GM19438 (cell line): ENCODE data around the gene CCDC27.

Experiments used
- ATAC-seq: cut with Tn5 transposase; IDR thresholded peaks from one replicate; pipeline ENCODE4 v1.9.1; 2021; ENCODE audit warnings: low read depth; ENCODE audit not compliant: unreplicated experiment

CCDC27 gene

DNA sequence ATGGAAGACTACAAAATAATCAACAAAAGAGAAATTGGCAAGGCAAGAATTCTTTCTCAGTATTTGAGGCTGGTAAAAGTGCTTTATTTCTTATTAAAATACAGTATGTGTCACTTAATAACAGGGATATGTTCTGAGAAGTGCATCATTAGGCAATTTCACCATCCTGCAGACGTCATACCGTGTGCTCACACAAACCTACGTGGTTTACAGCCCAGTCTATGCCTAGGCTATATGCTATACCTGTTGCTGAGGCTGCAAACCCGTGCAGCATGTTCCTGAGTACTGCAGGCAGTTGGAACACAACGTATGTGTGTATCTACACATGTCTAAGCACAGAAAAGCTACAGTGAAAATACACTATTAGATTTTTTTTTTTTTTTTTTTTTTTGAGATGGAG lies 2.7 kb upstream of the CCDC27 start:
- no peak for ATAC-seq

DNA sequence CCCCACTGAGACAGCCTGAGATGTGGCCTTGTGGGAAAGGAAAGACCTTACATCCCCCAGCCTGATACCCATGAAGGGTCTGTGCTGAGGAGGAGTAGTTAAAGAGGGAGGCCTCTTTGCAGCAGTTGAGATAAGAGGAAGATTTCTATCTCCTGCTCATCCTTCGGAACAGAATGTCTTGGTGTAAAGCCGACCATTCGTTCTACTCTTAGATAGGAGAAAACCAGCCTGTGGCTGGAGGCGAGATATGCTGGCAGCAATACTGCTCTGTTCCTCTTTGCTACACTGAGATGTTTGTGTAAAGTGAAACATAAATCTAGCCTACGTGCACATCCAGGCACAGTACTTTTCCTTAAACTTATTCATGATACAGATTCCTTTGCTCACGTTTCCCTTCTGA lies 1.5 kb upstream of the CCDC27 start:
- no peak for ATAC-seq

DNA sequence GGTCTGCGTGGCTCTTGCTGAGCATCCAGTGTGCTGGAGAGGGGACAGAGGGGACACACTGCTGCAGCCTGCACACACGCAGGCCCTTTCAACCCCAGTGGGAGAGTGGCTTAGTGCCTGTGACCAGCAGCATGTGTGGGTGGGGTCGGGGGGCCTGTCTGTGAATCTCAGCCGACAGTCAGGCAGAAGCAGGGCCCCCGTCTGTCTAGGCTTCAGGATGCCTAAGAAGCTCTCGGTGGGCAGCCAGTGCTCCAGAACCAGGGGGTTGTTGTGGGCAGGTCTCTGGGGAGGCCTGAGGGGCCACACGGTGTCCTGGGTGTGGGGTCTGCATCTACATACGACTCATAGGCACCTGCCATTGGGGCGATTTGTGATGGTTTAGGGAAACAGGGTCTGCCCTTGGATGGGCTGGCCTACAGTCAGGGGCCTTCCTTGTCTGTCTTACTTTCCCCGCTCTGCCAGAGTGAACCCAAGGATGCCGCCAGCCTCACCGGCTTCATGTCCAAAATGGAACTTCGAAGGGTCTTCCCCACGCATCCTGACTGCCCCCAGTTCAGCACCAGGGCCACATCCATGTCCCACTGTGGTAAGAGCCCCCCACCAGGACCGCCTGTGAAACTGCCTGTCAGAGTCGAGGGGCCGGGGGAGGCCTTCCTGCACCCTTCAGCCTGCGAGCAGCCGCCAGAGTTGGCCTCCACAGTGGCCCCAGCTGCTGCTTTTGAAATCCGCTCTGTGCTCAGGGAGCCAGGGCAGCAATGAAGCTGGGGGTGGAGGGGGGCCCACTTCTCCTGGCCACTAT lies 1.6 kb downstream of the CCDC27 start:
- ATAC-seq = no peak

DNA sequence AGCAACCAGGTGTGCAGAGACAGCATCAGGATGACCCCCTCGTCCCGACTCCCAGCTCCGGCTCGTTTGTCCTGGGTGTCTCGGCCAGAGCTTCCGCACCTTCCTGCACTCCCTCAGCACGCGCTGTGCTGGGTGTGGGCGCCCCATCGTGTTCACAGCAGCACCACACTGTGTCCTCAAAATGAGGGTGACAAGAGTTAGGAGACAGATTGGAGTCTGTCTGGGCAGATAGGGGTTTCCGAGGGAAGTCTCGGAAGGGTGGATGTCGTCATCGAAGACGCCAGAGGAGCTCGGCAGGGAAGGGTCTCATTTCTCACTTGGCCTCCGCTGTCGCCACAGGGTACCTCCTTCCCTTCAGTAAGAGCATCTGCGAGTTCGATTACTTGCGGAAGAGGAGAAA lies 4.1 kb downstream of the CCDC27 start:
- no peak for ATAC-seq

DNA sequence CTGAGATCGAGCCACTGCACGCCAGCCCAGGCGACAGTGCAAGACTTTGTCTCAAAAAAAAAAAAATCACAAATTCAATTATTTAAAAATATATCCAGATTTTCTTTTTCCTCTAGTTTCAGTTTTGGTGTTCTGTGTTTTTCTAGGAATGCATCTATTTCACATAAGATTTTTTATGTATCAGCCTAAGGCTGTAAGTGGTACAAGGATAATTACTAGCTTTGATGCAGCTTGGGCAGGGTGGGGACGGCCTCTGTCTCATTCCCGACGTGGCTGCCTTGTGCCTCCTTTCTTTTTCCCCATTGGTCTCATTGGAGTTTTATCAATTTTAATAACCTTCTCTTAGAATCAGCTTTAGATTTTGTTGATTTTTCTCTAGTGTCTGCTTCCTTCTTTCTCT lies 6.9 kb downstream of the CCDC27 start:
- no peak for ATAC-seq

DNA sequence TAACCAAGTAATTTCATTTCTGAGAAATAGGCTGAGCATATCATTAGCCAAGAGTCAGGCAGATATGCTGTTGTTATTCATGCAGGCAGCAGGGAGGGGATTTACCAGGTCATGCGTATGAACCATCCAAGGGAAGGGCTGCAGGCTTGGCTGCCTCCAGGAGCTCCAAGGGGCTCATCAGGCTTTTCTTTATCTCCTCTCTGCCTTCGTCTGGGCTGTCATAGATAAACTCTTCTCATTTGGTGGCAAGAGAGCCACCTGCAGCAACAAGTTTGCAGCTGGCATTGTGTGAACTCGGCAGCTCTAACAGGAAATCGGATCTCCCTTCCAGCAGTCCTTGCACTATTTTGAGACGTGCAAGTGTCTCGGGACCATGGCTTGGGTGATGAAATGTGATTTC lies 7.5 kb downstream of the CCDC27 start:
- ATAC-seq = no peak

DNA sequence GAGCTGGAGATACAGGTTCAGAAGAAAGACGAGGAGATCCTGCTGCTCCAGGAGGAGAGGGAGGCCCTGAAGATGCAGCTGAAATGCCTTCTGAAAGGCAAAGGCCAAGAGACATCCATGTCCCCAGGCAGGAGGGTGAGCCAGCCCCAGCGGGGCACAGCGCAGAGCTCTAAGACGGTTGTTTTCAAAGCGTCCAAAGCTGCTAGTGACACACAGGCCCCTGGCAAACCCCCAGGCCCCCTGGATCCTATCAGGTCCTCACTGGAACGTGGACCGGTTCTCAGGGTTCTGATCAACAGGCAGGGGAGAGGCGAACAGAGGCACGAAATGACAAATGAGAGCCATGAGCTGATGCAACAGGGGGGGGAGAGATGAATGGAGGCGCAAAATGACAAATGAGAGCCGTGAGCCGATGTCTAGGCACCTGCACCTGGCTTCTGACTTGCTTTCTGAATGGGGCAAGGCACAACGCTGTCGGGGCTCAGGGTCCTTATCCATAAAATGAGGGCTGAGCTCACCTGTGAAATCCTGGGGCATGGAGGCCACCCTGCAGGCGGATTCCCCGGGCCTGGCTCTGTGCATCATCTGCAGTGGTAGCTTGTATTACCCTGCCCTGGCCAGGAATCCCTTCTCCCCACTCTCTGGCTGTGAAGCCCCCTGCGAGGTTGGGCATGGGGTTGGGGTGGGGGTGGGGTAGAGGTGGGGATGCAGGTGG lies 9.2 kb downstream of the CCDC27 start:
- no peak for ATAC-seq

DNA sequence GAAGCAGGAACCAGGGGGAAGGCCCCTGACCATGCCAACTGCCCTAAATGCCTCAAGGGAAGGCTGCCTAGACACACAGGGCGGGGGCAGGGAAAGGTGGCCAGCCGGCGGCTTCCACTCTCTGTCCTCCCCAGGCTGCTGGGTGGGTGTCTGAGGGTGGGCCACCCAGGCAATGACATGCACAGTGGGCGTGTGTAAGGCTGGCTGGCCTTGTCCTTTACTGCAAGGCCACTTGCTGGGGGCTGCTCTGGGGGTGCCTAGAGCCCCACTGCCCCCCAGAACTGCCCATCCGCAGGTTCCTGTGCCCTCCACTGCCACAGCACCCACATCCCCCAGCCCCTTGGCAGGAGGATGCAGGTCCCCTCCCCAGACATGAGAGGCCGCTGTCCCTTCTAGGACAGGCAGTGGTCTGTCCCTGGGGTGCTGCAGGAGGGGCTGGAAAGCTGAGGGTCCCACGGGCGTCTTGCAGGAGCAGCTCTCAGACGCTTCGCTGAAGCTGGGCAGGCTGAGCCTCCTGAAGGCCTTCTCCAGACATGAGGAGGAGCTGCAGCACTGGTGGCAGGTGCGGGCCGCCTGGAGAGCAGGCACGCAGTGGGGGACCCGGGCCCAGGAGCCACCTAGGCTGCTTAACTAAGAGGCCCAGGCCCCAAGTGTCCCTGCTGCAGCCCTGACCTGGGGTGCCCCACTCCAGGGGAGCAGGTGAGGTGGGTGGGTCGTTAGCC lies 10.1 kb downstream of the CCDC27 start:
- ATAC-seq = no peak

DNA sequence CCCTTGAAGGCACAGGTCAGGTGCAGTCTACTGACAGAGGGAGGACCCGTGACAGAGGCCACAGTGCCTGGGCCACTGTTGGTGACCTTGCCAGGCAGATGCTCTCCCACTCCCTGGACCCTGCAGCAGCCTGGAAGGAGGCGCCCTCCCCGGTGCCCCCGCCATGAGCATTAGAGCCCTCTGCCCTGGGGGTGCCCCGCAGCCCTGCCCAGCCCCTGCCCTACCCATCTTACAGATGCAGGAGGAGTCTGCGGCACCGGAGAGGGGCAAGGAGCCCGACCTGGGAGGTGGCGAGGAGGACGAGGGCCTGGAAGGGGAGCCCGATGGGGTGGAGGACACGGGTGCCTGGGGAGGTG lies 10.6 kb downstream of the CCDC27 start:
- no peak for ATAC-seq

DNA sequence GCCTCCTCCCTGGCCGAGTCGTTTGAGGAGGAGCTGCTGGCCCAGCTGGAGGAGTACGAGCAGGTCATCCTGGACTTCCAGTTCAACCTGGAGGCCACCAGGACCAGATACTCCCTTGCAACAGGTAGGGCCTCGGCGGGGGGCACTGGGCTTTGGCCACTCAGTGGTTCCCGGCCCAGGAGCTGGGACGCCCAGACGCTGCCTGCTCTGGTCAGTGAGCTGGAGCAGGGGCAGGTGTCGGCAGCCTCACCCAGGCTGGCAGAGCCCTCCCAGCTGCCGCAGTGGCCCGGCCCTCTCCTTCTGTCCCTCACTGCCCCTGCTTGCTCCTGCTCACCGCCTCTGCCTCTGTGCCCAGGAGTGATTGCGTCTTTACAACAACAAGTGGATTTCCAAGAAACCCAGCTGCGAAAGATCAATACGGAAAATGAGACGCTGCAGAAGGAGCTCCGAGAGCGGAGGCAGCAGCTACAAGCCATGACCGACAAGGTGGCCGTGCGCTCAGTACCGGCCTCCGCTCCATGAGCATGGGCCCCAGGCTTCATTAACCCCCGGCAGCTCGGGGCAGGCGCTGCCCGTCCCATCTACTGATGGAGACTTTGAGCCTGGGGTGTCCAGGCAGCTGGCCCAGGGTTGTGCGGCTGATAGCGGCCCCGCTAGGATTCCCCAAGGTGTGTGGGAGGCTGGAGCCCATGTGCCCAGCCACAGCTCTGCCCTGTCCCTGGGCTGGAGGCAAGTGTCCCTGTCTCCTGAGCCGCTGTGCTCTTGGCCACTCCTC lies 11.3 kb downstream of the CCDC27 start:
- no peak for ATAC-seq

DNA sequence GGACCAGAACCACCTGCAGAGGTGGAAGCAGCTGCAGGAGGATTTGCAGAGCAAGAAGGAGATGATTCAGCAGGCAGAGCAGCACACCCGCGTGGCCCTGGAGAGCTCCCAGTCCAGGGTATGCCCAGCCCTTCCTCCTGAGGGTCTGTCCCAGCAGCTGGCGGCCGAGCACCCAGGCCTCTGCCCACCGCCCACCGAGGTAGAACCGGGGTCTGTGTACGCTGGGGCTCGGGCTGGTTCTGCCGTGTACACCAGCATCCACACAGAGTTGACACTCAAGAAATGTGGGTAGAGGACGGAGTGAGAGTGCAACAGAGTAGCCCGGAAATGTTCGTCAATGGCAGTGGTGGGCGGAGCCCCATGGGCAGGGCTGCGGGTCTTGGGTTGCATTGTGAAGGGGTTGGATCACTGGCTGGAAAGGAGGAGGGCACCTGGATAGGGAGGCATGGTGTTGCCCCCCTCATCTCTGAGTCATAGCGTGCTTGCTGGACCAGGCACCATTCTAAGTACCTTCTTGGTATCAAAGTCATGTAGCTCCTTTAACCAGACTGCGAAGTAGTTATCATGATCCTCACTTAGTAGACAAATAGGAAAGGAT lies 15.2 kb downstream of the CCDC27 start:
- ATAC-seq = no peak

DNA sequence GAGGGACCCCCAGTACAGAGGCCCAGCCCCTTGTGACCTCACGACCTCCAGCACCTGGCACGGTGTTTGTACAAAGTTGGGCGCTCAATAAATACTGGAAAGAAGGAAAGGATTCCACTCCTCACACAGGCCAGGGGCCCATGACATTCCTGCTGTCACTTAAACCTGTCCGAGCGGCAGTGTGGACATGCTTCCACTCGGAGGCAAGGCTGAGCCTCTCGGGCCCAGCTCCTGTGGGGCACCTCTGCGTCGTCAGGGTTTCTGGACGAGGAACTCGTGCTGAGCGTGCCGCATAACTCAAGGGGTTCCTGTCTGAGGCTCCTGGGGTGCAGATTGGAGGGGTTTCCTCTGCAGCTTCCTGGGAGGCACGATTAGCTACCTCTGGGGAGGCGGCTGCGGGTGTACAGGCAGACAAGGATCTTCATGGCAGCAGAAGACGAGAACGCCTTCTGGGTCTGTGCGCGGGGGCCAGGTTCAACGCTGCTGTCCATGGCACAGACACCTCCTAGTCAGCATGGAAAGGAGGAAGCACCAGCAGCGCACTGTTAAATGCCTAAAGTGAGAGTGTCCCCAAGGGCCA lies 16.7 kb downstream of the CCDC27 start:
- no peak for ATAC-seq

DNA sequence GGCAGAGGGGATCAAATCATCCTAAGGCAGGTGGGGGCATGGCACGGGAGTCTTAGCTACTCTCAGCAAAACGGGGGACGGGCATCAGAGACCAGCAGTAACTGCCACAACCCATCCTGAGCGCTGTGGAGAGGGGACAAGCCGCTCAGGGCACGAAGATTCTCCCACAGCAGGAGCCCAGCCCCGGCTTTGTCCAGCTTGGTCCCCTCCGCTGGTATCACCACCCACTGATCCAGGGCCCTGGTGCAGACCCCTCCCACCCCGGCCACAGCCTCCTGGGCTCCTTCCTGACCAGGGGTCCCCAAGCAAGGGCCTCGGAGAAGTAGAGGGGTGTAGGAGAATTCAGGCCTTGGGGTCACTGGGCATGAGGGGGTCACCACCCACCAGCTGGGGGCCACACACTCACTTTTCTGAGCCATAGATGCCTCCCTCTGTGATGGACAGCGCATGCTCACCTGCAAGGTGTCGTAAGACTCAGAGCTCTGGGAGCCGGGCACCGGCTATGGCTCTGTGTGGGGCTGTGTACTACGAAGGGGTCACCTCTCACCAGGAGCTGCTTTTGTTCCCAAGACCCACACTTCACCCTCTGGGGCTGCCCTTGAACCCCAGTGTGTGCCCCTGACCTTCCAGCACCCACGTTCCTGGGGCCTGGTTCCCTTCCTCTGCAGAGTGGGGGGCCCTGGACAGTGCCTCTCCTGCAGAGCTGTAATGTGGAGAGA lies 18.0 kb downstream of the CCDC27 start:
- no peak for ATAC-seq

DNA sequence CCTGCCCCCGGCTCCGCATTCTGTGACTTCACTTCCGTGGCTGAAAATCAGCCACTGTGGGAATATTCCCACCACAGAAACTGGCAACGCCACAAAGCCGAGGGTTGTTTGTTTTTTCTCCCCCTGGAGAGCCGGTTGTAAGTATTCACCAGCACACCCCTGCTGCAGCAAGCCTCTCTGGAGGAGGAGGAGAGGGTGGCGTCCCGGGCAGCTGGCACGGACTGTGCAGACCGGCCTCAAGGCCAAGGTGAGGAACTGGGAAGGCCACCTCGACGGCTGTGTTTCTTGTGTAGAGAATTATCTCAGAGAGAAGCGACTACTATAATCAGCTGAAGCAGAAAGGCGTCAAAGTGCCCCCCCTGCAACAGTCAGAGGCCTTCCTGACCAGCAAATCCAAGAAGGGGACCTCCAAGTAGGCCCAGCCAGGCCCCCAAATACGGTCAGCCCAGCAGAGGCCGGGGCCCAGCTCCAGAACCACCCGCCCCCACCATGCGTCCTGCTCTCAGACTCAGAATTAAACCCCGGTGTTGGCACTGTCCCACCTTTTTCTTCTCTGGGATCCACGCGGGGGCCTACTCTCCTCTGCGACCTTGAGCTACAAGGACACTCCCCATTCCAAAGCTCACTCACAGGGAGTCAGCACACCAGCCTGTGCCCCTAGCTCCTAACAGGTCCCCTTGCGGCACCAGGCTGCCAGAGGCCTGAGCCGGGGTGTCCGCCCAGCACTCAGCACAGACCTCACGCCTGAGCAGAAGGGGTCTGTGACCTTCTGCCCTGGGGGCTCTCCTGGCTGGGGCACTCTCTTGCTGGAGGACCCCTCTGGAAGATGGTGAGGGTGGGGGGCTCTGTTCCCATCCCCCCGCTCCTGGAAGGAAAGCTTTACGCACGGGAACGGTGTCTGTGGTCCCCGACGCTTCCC lies 19.1 kb downstream of the CCDC27 start:
- no peak for ATAC-seq

DNA sequence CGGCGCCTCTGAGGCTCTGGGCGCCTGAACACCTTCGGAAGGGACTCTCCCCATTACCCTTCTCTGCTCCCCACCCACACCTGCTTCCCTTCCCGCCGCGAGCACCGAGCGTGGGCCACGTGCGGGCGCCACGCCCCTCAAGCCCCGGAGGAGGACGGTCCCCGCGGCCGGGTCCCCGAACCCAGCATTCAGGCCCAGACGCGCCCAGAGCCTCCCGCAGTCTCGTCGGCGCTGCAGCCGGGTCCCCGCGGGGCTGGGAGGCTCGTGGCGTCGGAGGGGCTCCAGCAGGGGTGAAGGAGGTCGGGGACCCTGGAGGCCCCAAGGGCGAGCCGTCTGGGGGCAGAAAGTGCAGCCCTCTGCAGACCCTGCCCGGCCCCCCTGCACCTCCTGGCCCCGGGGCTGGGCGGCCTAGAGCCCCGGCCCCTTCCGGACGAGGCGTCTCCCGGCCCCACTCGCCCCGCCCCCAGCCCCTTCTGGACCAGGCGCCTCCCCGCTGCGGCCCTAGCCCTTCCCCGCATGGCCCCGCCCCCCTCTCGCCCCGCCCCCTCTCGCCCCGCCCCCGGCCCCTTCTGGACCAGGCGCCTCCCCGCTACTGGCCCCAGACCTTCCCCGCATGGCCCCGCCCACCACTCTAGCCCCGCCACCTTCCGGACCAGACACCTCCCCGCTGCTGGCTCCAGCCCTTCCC lies 19.9 kb downstream of the CCDC27 start:
- ATAC-seq = peak; percentile 63

DNA sequence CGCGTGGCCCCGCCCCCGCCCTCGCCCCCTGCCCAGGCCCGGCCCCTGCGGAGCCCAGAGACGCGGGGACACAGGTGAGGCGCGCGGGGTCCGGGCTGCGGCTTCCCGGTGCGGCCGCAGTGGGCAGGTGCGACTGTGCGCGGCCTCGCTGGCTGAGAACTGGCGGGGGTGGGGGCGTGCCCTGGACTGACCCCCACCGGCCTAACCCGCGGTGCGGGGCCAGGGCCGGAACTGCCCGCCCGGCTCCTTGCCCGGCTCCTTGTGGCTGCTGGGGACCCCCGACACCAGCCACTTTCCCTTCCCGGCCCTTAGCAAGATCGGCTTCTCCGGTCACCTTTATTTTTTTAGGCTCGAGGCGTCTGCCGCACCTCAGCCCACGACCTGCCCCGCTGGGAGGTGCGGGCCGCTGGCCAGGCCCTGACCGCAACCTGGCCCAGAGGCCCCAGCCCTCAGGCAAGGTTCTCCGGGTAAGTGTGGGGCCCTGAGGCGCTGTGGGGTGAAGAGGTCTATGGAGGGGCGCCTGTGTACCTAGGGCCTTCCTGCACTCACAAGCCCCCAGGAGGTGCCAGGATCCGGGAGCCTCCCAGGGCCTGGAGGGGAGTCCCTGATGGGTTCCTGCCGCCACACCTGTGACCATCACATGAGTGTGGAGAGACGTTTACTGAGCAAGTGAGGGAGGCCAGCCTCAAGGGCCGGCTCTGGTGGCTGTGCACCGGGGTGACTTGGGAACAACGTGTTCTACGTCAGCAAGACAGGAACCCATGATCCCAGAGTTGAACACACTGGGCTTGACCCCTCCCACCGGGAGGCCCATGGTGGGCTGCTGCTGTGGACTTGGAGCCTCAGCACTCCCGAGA lies 20.7 kb downstream of the CCDC27 start, which contains the start of gene SMIM1:
TSS of gene SMIM1 (plus strand) at position 35 of the 857 bp plus-strand sequence. CDS start 2,625 bp downstream, outside the sequence.
- peak; percentile 14 for ATAC-seq
